GM18526 (cell line): ENCODE data around the gene ATP2C2.
A peak's percentile ranks its signal among the peaks of the same experiment; 100 is the strongest.

Experiments
- POLR2A ChIP-seq: IDR thresholded peaks from 3 replicates; pipeline ENCODE4 v1.6.1; 2011; ENCODE audit not compliant: insufficient read length; ENCODE audit errors: extremely low read depth

The ATP2C2 gene

GRCh38 chr16:84496991-84497390 lies 128.7 kb downstream of the ATP2C2 start:
- no peak for TF ChIP-seq POLR2A

- TF ChIP-seq POLR2A, result no peak
Measured at GRCh38 chr16:84497418-84498222, 129.3 kb downstream of the ATP2C2 start.

- no peak for TF ChIP-seq POLR2A
Measured at GRCh38 chr16:84498223-84498610, 129.9 kb downstream of the ATP2C2 start.

GRCh38 chr16:84498859-84499620 lies 130.7 kb downstream of the ATP2C2 start:
- no peak for TF ChIP-seq POLR2A

- no peak for TF ChIP-seq POLR2A
Measured at GRCh38 chr16:84499638-84500037, 131.3 kb downstream of the ATP2C2 start.

- no peak for TF ChIP-seq POLR2A
Measured at GRCh38 chr16:84500531-84500930, 132.2 kb downstream of the ATP2C2 start.

GRCh38 chr16:84501077-84501735 lies 132.9 kb downstream of the ATP2C2 start:
- TF ChIP-seq POLR2A, result no peak

- TF ChIP-seq POLR2A, result no peak
Measured at GRCh38 chr16:84502075-84502474, 133.7 kb downstream of the ATP2C2 start.

- no peak for TF ChIP-seq POLR2A
Measured at GRCh38 chr16:84502581-84502980, 134.2 kb downstream of the ATP2C2 start.

- no peak for TF ChIP-seq POLR2A
Measured at GRCh38 chr16:84503751-84504395, 135.5 kb downstream of the ATP2C2 start.

- peak; percentile 62 for TF ChIP-seq POLR2A
Measured at GRCh38 chr16:84504420-84505248, 136.3 kb downstream of the ATP2C2 start, which contains the start of gene MEAK7. Gene MEAK7, minus strand, starts transcription at chr16:84504659. Its CDS starts 6,573 bp downstream, at chr16:84498086.

- no peak for TF ChIP-seq POLR2A
Measured at GRCh38 chr16:84505249-84506187, 137.2 kb downstream of the ATP2C2 start.
